CD4-positive, alpha-beta T cell treated with Interleukin-15 for 4 hours (primary cell): ENCODE data around the gene TPD52L2.

Source experiments
- DNase-seq: peaks from one replicate; pipeline ENCODE4 v3.0.0-alpha.2; 2020; ENCODE audit warnings: low spot score

TPD52L2 gene

DNA sequence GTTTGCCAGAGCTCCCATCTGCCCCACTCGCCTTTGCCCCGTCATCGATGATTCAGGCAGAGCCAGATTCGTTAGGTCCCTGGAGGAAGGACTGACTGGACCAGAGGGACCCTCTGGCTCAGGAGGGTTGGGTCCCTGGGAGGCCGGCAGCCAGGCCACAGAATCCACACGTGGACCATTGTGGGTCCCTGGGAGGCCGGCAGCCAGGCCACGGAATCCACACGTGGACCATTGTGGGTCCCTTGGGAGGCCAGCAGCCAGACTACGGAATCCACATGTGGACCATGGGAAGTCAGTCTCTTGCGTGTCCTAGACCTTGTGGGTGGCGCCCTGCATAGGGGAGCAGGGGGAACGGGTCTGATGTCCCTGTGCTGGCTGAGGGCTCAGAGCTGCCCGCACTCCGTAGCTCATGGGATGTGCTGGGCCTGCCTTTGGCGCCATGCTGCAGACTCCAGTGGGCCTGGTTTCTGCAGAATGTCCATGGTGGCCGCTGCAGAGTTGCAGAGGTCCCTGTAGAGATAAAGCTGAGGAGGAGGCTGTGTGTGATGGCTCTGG is 67.6 kb downstream of the TPD52L2 start:
- no peak for DNase-seq

DNA sequence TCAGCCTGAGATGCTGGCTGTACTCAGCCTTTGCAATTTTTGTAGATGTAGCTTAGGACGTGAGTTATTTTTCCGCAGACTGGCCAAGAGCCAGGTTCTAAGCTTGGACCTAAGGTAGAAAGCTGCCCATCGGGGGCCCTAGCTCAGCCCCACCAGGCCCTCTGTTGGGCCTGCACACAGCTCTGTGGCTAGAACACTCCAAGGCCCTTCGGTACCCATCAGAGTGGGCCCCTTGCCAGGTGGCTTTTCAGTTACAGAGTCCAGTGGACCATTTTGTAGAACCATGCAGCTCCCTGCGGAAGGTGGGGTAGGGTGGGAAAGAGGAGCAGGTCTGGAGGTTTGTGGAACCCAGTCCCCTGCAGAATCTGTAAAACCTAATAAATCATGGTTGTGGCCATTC is 68.6 kb downstream of the TPD52L2 start:
- DNase-seq: no peak

DNA sequence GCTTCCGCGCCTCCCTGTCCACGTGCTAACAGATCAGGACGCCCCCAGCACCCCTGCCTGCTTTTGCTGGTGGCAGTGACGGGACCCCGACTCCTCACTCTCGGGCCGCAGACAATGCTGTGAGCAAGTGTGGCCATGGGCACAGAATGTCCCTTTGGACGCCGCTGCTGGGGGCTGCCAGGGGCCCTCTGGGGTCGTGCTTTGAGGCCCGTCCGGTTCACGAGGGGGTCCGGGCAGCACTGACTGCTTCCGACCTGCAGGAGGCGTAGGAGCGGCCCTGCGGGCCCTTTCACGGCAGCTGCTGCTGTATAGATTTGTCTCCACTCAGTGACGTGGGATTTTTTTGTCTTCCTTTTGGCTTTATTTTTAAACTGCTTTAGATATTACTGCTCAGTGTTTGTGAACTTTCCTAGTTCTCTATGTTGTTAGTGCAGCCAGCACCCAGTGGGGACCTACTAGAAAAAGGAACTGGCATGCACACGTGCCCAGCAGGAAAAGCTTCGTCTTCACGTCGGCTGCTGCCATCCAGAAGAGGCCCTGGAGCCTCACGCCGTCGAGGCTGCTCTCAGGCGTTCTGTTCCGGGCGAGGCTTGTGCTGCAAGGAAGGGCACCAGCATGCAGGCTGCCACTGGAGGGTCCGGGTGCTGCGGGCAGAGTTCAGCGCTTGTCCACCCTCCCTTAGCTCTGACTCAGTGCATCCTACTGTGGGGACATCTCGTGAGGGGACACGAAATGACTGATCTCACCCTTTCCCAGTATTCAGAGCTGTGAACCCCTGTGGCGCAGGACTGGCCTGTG is 69.4 kb downstream of the TPD52L2 start:
- no peak for DNase-seq

DNA sequence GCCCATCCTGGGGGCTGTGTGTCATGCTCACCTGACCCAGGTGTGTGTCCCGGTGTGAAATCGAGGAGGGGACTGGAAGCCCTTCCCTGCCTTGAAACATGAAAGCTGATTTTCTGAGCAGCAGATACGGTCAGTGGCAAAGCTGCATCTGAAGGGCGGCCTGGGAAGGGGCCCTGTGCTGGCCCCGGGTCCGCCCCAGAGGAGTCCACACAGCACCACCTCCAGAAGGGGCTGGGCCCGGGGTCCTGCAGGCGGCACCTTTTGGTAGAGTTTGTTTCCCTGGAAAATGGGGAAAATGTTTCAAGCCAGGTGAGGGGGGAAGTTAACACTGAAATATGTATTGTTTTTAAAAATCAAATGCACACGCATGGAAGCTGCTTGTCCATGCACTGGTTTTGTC is 70.4 kb downstream of the TPD52L2 start:
- DNase-seq: no peak

DNA sequence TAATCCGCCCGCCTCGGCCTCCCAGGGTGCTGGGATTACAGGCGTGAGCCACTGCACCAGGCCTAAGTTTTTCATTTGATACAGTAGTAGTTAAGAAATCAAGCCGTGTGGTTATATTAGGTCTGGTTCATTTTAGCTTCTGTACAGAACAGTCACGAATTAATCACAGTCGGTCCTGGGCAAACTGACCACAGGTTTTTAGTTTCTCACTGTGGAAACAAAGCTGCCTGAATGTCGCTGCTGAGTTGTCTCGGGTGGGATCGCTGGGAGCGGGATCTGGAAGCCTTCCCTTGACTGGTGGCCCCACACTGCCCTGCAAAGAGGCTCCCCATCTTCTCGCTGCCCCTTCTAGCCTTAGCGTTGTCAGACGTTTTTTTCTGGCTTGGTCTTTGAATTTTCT is 72.5 kb downstream of the TPD52L2 start:
- no peak for DNase-seq

DNA sequence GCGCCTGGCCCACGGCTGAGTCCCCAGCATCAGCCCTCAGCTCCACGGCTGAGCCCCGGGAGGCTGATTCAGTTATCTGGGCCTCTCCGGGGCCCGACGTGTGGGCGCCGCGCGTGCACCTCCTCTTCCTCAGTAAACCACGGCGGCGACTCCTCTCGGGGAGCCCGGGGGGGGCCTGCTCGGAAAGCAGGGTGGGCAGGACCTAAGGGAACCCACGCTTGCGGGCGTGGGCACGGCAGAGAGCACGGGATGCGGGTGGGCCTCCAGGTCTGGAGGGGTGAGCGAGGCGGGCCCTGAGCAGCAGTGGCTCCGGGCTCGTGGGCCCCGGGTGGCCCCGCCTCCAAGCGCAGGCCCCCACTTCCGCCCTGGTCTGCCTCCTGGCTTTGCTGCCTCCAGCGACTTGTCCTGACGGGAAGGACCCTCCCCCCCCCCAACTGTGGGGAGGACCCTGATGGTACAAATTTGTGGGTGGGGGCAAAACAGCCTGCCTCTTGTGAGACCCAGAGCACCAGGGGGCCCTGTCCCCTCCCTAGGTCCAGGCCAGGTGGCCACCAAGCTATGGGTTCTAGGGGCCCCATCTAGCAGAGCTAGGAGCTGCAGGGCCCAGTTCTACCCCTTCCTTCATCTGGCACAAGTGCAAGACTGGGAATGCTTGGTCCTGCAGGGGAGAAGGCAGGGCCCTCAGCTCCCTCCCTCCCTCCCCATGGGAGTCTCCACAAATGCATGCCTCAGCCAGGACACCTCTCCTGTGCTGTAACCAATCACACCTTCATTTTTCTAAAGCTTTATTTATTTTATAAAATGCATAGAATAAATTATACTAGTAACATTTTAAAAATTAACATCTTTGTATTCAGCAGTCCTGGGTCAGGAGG is 74.2 kb downstream of the TPD52L2 start:
- no peak for DNase-seq

DNA sequence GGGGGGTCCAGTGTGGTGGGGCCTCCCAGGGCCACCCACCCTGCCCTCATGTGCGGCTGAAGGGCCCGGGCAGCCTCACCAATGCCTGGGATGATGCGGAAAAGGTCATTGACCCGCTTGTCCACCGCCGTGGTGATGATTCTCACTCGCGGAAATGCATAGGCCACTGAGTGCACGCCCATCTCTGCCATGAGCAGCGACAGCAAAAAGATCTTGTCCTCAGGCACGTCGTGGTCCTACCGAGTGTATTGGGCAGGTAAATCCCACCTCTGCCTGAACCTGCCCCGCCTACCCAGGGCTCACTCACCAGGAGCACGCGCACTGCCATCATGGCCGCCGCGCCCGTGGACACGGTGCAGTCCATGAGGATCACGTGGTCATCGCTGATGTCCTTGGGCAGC is 75.0 kb downstream of the TPD52L2 start:
- no peak for DNase-seq

DNA sequence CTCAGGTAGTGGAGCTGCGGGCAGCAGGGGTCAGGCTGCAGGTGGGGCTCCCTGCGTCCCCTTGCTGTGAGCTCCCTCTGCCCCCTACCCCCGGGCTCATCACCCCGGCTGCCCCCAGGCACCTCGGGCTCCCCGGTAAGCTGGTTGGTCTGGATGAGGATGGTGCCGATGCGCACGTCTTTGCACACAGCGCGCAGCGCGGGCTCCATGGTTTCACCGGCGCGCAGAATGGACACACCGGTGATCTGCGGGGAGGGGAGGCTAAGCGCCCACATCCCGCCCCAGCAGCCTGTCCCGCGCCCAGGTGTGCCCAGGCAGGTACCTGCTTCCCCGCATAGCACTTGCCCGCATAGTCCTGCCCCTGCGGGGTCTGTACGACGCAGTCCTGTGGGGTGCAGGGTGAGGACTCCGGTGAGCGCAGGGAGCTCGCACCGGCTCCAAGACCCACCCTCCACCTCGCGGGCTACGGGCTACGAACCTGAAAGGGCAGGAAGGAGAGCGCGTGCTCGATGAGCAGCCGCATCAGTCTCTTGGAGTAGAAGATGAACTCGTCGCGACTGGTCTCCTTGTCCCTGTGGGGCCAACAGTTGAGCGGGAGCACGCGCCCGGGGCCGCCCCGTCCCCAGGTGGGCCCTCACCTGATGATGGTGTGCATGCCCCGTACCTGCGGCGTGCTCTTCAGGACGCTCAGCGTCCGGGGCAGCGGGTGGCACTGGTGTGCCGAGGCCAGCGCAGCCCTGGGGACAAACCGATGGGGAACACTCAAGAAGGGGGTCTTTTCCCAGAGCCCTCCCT is 75.6 kb downstream of the TPD52L2 start:
- DNase-seq: no peak
